SK-N-SH treated with all-trans-retinoic acid at 6 μM for 48 hours (cell line): ENCODE results near the gene ANP32A.

Experiments used
- ATAC-seq: fragments of 200-7000 bp; cut with Tn5 transposase; 3 replicates; pipeline ENCODE4 v1.9.1; 2020; ENCODE audit warnings: mild to moderate bottlenecking, moderate library complexity
- ARNTL ChIP-seq: fragments of 450-650 bp; formaldehyde crosslinking; IDR thresholded peaks from 2 replicates; pipeline ENCODE4 v1.5.0; 2020; ENCODE audit warnings: low read depth, mild to moderate bottlenecking, moderate library complexity, borderline replicate concordance
- BACH2 ChIP-seq: fragments of 250-450 bp; sonication (Bioruptor Pico); IDR thresholded peaks from 2 replicates; pipeline ENCODE4 v1.9.0; 2021; ENCODE audit warnings: mild to moderate bottlenecking, borderline replicate concordance
- CSDC2 ChIP-seq: fragments of 250-450 bp; sonication (Bioruptor Pico); IDR thresholded peaks from 2 replicates; pipeline ENCODE4 v1.5.0; 2020; ENCODE audit warnings: mild to moderate bottlenecking, moderate library complexity
- ESRRG ChIP-seq: fragments of 250-450 bp; sonication (Bioruptor Pico); IDR thresholded peaks from 2 replicates; pipeline ENCODE4 v1.6.1; 2021; ENCODE audit warnings: mild to moderate bottlenecking
- GLIS3 ChIP-seq: fragments of 250-450 bp; sonication (Bioruptor Pico); IDR thresholded peaks from 2 replicates; pipeline ENCODE4 v1.5.0; 2020; ENCODE audit warnings: mild to moderate bottlenecking, moderate library complexity
- ISL1 ChIP-seq: fragments of 250-450 bp; sonication (Bioruptor Pico); IDR thresholded peaks from 2 replicates; pipeline ENCODE4 v2.1.2; 2022; ENCODE audit warnings: mild to moderate bottlenecking, moderate library complexity
- OSR1 ChIP-seq: fragments of 250-450 bp; sonication (Bioruptor Pico); IDR thresholded peaks from 2 replicates; pipeline ENCODE4 v1.8.0; 2022; ENCODE audit warnings: moderate library complexity, mild to moderate bottlenecking, inconsistent platforms
- PATZ1 ChIP-seq: fragments of 250-450 bp; sonication (Bioruptor Pico); IDR thresholded peaks from 2 replicates; pipeline ENCODE4 v1.8.0; 2020; ENCODE audit warnings: mild to moderate bottlenecking, moderate library complexity, borderline replicate concordance
- PPARA ChIP-seq: fragments of 250-450 bp; sonication (Bioruptor Pico); IDR thresholded peaks from 2 replicates; pipeline ENCODE4 v1.5.0; 2020; ENCODE audit warnings: mild to moderate bottlenecking, borderline replicate concordance
- RARB ChIP-seq: fragments of 250-450 bp; sonication (Bioruptor Pico); IDR thresholded peaks from 2 replicates; pipeline ENCODE4 v1.8.0; 2021; ENCODE audit warnings: mild to moderate bottlenecking, moderate library complexity
- TCF4 ChIP-seq: fragments of 250-450 bp; sonication (Bioruptor Pico); IDR thresholded peaks from 2 replicates; pipeline ENCODE4 v1.8.0; 2021; ENCODE audit warnings: mild to moderate bottlenecking, moderate library complexity, borderline replicate concordance
- TOX ChIP-seq: fragments of 250-450 bp; sonication (Bioruptor Pico); IDR thresholded peaks from 2 replicates; pipeline ENCODE4 v1.8.0; 2021; ENCODE audit warnings: mild to moderate bottlenecking, moderate library complexity, borderline replicate concordance
- ZC3H10 ChIP-seq: fragments of 250-450 bp; sonication (Bioruptor Pico); IDR thresholded peaks from 2 replicates; pipeline ENCODE4 v1.5.1; 2021; ENCODE audit warnings: mild to moderate bottlenecking, moderate library complexity
- ZFP3 ChIP-seq: fragments of 250-450 bp; sonication (Bioruptor Pico); IDR thresholded peaks from 2 replicates; pipeline ENCODE4 v1.5.0; 2020; ENCODE audit warnings: mild to moderate bottlenecking, moderate library complexity
- ZFP30 ChIP-seq: fragments of 450-650 bp; formaldehyde crosslinking; IDR thresholded peaks from 2 replicates; pipeline ENCODE4 v1.5.0; 2022; ENCODE audit warnings: mild to moderate bottlenecking, moderate library complexity
- ZNF565 ChIP-seq: fragments of 450-650 bp; formaldehyde crosslinking; conservative IDR thresholded peaks from 2 replicates; pipeline ENCODE4 v1.5.0; 2020; ENCODE audit warnings: low read depth, mild to moderate bottlenecking, moderate library complexity
- ZNF70 ChIP-seq: fragments of 450-650 bp; formaldehyde crosslinking; IDR thresholded peaks from 2 replicates; pipeline ENCODE4 v1.5.0; 2020; ENCODE audit warnings: mild to moderate bottlenecking, moderate library complexity
- TF ChIP-seq, protein P1 (sequence below): fragments of 250-450 bp; sonication (Bioruptor Pico); IDR thresholded peaks from 2 replicates; pipeline ENCODE4 v1.5.0; 2020; ENCODE audit warnings: mild to moderate bottlenecking, moderate library complexity
- TF ChIP-seq, protein P2 (sequence below): fragments of 250-450 bp; sonication (Bioruptor Pico); IDR thresholded peaks from 2 replicates; pipeline ENCODE4 v1.8.0; 2021; ENCODE audit warnings: low read depth, mild to moderate bottlenecking, moderate library complexity, borderline replicate concordance
- TF ChIP-seq, protein P3 (sequence below): fragments of 250-450 bp; sonication (Bioruptor Pico); IDR thresholded peaks from 2 replicates; pipeline ENCODE4 v1.5.1; 2021; ENCODE audit warnings: mild to moderate bottlenecking, moderate library complexity

ANP32A gene

GRCh38 chr15:68773036-68773435 is 47.7 kb downstream of the ANP32A start:
- TF ChIP-seq TCF4 (CRISPR knock-in tag) (no peak), ZFP3 (CRISPR knock-in tag) (no peak), ZC3H10 (CRISPR knock-in tag) (no peak), ZNF565 (no peak), ESRRG (CRISPR knock-in tag) (no peak), CSDC2 (CRISPR knock-in tag) (no peak), TOX (CRISPR knock-in tag) (no peak), BACH2 (CRISPR knock-in tag) (no peak), ISL1 (no peak), ZFP30 (CRISPR knock-in tag) (no peak), RARB (CRISPR knock-in tag) (no peak), OSR1 (no peak), PATZ1 (CRISPR knock-in tag) (no peak)
- TF ChIP-seq, protein P1, sequence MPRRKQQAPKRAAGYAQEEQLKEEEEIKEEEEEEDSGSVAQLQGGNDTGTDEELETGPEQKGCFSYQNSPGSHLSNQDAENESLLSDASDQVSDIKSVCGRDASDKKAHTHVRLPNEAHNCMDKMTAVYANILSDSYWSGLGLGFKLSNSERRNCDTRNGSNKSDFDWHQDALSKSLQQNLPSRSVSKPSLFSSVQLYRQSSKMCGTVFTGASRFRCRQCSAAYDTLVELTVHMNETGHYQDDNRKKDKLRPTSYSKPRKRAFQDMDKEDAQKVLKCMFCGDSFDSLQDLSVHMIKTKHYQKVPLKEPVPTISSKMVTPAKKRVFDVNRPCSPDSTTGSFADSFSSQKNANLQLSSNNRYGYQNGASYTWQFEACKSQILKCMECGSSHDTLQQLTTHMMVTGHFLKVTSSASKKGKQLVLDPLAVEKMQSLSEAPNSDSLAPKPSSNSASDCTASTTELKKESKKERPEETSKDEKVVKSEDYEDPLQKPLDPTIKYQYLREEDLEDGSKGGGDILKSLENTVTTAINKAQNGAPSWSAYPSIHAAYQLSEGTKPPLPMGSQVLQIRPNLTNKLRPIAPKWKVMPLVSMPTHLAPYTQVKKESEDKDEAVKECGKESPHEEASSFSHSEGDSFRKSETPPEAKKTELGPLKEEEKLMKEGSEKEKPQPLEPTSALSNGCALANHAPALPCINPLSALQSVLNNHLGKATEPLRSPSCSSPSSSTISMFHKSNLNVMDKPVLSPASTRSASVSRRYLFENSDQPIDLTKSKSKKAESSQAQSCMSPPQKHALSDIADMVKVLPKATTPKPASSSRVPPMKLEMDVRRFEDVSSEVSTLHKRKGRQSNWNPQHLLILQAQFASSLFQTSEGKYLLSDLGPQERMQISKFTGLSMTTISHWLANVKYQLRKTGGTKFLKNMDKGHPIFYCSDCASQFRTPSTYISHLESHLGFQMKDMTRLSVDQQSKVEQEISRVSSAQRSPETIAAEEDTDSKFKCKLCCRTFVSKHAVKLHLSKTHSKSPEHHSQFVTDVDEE (CRISPR knock-in tag): no peak
- ATAC-seq: no peak

GRCh38 chr15:68770216-68770615 is 50.5 kb downstream of the ANP32A start:
- TF ChIP-seq ZNF565 (no peak), ISL1 (no peak), ARNTL (CRISPR knock-in tag) (no peak), CSDC2 (CRISPR knock-in tag) (no peak), ZC3H10 (CRISPR knock-in tag) (no peak), PATZ1 (CRISPR knock-in tag) (no peak), ZNF70 (no peak)
- ATAC-seq: no peak

DNA sequence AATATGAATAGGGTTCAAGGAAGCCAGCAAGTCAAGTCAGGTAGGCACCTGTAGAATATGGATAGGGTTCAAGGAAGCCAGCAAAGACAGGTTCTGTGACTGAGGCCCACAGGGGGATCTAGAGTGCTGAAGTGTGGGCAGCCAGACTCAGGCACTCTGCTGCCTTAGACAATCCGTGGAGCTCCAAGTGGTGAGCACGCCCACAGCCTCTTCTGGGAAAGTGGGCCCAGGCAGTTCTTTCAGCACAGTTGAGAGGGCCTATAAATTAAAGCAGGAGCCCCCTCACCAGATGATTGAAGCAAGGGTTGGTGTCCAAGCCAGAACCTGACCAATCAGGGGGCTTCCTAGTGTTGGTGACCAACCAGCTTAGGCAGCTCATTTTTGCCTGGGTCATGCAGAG is 51.0 kb downstream of the ANP32A start:
- no peak for ATAC-seq
- TF ChIP-seq, protein P2, sequence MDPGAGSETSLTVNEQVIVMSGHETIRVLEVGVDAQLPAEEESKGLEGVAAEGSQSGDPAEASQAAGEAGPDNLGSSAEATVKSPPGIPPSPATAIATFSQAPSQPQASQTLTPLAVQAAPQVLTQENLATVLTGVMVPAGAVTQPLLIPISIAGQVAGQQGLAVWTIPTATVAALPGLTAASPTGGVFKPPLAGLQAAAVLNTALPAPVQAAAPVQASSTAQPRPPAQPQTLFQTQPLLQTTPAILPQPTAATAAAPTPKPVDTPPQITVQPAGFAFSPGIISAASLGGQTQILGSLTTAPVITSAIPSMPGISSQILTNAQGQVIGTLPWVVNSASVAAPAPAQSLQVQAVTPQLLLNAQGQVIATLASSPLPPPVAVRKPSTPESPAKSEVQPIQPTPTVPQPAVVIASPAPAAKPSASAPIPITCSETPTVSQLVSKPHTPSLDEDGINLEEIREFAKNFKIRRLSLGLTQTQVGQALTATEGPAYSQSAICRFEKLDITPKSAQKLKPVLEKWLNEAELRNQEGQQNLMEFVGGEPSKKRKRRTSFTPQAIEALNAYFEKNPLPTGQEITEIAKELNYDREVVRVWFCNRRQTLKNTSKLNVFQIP (CRISPR knock-in tag): no peak
- no peak for TF ChIP-seq GLIS3 (CRISPR knock-in tag)
- no peak for TF ChIP-seq ZC3H10 (CRISPR knock-in tag)
- TF ChIP-seq ARNTL (CRISPR knock-in tag): no peak
- TF ChIP-seq ZFP3 (CRISPR knock-in tag): no peak
- no peak for TF ChIP-seq ZNF70
- no peak for TF ChIP-seq ISL1
- TF ChIP-seq, protein P3, sequence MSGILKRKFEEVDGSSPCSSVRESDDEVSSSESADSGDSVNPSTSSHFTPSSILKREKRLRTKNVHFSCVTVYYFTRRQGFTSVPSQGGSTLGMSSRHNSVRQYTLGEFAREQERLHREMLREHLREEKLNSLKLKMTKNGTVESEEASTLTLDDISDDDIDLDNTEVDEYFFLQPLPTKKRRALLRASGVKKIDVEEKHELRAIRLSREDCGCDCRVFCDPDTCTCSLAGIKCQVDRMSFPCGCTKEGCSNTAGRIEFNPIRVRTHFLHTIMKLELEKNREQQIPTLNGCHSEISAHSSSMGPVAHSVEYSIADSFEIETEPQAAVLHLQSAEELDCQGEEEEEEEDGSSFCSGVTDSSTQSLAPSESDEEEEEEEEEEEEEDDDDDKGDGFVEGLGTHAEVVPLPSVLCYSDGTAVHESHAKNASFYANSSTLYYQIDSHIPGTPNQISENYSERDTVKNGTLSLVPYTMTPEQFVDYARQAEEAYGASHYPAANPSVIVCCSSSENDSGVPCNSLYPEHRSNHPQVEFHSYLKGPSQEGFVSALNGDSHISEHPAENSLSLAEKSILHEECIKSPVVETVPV (CRISPR knock-in tag): no peak
- no peak for TF ChIP-seq PPARA
- TF ChIP-seq PATZ1 (CRISPR knock-in tag): no peak
- no peak for TF ChIP-seq ZFP30 (CRISPR knock-in tag)
- TF ChIP-seq, protein P1 (CRISPR knock-in tag): no peak
- no peak for TF ChIP-seq OSR1
- TF ChIP-seq BACH2 (CRISPR knock-in tag): no peak
